ENCODE results near the gene PLEK.
"Not testable (repeated sequence)": the region's sequence is repeated elsewhere in the genome, so short reads cannot be mapped to it uniquely, and the experiment has no call there.

Gene PLEK

DNA sequence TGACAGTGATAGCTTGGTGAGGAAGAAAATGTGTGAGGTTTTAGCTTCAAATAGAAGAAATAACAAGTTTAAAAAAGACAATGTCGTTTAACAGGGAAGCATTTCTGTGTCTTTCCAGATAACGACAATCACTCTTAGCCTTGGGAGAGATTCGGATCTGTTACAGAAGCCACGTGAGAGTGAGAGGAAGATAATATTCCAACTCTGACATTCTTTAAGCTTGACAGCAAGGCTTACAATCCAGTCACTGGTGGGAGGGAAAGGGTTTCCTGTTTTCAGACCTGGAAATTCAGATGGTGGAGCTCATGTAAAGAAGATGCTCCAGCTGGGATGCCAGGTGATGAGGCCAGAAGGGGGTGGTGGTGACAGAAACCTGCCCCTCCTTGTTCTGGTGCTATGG is 71.2 kb downstream of the PLEK start:
- TF ChIP-seq, protein P1, sequence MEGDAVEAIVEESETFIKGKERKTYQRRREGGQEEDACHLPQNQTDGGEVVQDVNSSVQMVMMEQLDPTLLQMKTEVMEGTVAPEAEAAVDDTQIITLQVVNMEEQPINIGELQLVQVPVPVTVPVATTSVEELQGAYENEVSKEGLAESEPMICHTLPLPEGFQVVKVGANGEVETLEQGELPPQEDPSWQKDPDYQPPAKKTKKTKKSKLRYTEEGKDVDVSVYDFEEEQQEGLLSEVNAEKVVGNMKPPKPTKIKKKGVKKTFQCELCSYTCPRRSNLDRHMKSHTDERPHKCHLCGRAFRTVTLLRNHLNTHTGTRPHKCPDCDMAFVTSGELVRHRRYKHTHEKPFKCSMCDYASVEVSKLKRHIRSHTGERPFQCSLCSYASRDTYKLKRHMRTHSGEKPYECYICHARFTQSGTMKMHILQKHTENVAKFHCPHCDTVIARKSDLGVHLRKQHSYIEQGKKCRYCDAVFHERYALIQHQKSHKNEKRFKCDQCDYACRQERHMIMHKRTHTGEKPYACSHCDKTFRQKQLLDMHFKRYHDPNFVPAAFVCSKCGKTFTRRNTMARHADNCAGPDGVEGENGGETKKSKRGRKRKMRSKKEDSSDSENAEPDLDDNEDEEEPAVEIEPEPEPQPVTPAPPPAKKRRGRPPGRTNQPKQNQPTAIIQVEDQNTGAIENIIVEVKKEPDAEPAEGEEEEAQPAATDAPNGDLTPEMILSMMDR (conservative IDR thresholded peaks at IDR 0.05; ENCODE audit: low read depth, low read length), result no peak
- DNase-seq (ENCODE audit: low read depth), result peak; percentile 73
- no peak overlapping the region for H3K4me3 ChIP-seq (ENCODE audit: low read depth, low read length)

DNA sequence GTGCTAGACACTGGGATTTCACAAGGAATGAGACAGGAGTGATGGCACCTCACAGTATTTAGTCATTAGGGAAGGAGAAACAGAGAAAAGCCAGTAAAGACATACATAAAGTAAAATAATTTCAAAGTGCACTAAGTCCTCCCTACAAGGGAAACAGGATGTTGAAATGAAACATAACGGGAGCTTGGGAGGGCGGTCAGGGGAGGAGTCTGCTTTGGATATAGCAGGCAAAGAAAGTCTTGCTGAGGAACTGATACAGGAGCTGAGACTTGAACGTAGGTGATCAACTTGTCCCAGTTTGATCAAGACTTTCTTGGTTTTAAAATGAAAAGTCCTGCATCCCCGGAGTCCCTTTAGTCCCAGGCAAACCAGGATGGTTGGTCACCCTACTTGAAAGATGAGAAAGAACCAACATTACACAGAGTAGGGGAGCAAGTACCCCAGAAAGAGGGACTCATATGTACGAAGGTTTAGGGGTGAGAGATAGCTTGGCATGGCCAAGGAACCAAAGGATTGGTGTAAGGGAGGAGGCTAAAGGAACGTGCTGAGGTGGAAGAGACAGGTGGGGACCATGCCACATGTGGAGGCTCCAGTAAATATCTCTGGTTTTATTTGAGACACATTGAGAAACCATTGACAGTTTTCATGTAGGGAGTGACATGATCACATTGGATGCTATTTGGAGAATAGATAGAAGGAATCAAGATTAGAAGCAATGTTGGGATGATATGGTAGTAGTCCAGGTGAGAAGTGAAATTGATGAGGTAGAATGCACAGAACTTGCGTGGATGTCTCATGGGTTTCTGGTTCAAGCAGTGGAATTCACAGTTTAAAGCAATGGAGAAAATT is 73.6 kb downstream of the PLEK start:
- peak; percentile 49 for DNase-seq (ENCODE audit: low read depth)
- no peak overlapping the region for H3K4me3 ChIP-seq (ENCODE audit: low read depth, low read length)
- TF ChIP-seq, protein P1 (conservative IDR thresholded peaks at IDR 0.05; ENCODE audit: low read depth, low read length), result no peak

DNA sequence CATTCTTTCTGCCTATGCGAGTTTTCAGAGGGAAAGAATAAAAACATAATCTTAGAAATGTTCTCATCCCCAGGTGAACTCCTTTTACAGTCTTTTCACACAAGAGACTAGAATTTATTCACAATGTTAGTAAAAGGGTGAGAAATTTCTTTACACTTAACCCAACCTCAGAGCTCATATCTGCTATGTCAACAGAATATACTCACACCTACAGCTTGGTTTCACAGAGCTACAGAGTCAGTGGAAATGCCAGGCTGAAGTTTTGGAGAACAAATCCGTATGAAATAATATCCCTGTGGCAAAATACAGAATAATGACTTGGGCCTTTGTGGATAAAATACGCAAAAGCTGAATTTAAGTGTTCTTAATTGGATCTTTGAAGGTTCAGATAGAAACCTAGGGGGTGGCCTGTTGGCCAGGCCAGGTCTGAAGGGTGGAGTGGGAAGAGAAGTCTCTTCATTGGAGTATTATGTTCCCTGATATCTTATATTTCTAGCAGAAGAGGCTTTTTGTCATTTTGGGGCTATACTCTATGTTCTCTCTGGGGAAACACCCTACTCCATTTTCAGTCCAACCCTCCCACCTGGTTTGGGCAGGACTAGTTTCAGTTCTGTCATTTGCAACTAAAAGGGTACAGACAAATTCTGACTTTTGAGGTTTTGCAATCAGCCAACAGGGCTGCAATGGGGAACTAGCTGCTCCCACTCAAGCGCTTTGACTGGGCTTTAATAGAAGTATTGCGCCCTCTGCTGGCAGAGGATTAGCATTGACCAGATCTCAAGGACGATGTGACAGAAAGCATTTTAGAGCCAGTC is 76.3 kb downstream of the PLEK start:
- H3K4me3 ChIP-seq (ENCODE audit: low read depth, low read length), result no peak overlapping the region
- peak; percentile 93 for DNase-seq (ENCODE audit: low read depth)
- TF ChIP-seq, protein P1 (conservative IDR thresholded peaks at IDR 0.05; ENCODE audit: low read depth, low read length), result peak; percentile 96

DNA sequence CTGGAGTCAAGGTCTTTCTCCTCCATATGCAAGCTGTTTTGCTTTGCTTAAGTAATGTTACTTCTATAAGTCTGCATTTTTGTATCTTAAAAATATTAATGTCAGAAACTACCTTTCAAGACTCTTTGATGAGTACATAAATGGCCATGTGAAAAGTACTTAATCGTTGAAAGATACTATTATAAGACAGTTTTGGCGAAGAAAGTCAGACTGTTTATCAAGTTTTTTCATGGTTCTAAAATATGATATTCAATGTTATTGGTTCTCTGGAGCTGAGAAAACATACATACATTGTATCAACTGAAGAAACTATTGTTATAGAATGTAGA is 76.9 kb downstream of the PLEK start:
- no peak for DNase-seq (ENCODE audit: low read depth)
- no peak overlapping the region for H3K4me3 ChIP-seq (ENCODE audit: low read depth, low read length)
- TF ChIP-seq, protein P1 (conservative IDR thresholded peaks at IDR 0.05; ENCODE audit: low read depth, low read length), result no peak

DNA sequence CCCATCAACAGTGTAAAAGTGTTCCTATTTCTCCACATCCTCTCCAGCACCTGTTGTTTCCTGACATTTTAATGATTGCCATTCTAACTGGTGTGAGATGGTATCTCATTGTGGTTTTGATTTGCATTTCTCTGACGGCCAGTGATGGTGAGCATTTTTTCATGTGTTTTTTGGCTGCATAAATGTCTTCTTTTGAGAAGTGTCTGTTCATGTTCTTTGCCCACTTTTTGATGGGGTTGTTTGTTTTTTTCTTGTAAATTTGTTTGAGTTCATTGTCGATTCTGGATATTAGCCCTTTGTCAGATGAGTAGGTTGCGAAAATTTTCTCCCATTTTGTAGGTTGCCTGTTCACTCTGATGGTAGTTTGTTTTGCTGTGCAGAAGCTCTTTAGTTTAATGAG is 81.3 kb downstream of the PLEK start:
- not testable (repeated sequence) for H3K4me3 ChIP-seq (ENCODE audit: low read depth, low read length); DNase-seq (ENCODE audit: low read depth)
